ENCODE results near the gene TRAF7. TPM values are rescaled to one million over a fixed set of nuclear protein-coding genes. Genes with fewer than 3 reads are reported as not detected.

TRAF7 gene
- total and polyA plus RNA-seq, 2 of the 8 experiments (the other 6 are each of a cell fraction or from before 2014, with no cell fraction given): 96.8 to 148 TPM

DNA sequence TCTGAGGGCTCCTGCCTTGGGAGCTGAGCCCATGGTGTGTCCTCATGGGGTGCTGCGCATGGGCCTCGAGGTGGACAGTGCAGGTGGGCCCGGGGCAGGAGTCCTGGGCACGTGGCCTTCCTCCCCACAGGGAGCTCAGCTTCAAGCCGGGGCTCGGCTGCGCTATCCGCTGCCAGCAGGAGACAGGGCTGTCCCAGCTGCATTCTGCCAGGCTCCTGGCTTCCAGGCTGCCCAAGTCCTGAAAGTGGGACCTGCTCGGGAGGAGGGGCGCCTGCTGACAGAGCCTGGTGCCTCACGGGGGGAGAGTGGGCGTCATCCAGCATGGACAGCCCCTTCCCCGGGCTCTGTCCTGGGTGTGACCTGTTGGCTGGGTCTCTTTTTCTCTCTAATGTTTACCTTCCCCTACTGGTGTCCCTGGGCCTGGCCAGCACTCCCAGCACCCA, 7.1 kb downstream of the TRAF7 start (continued):
- TF ChIP-seq, protein P1, sequence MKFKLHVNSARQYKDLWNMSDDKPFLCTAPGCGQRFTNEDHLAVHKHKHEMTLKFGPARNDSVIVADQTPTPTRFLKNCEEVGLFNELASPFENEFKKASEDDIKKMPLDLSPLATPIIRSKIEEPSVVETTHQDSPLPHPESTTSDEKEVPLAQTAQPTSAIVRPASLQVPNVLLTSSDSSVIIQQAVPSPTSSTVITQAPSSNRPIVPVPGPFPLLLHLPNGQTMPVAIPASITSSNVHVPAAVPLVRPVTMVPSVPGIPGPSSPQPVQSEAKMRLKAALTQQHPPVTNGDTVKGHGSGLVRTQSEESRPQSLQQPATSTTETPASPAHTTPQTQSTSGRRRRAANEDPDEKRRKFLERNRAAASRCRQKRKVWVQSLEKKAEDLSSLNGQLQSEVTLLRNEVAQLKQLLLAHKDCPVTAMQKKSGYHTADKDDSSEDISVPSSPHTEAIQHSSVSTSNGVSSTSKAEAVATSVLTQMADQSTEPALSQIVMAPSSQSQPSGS (IDR thresholded peaks at IDR 0.05; ENCODE audit: low read length): no peak
- TF ChIP-seq, protein P2, sequence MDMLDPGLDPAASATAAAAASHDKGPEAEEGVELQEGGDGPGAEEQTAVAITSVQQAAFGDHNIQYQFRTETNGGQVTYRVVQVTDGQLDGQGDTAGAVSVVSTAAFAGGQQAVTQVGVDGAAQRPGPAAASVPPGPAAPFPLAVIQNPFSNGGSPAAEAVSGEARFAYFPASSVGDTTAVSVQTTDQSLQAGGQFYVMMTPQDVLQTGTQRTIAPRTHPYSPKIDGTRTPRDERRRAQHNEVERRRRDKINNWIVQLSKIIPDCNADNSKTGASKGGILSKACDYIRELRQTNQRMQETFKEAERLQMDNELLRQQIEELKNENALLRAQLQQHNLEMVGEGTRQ (IDR thresholded peaks at IDR 0.05; ENCODE audit: low read length): no peak
- TF ChIP-seq FOSL1 (IDR thresholded peaks at IDR 0.05; ENCODE audit: insufficient read depth, low read depth, low read length): no peak
